ENCODE measurements around the gene PATL2.
"Not testable (repeated sequence)": the region's sequence is repeated elsewhere in the genome, so short reads cannot be mapped to it uniquely, and the experiment has no call there.

PATL2 gene

DNA sequence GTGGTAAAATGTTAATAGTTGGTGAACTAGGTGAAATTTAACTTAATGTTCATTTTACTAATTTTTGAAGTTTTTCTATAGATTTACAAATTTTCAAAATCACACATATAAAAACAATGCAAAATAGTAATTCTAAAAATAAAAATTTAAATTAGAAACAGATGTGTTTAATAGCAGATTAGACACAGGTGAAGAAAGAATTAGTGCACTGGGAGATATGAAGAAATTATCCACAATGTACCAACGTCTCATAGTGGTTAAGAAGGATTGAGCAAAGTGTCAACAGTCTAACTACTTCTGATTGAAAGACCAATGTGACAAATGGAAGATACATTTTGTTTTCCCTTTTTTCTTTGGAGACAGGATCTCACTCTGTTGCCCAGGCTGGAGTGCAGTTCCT lies 74.1 kb downstream of the PATL2 start:
- DNase-seq, result no peak

DNA sequence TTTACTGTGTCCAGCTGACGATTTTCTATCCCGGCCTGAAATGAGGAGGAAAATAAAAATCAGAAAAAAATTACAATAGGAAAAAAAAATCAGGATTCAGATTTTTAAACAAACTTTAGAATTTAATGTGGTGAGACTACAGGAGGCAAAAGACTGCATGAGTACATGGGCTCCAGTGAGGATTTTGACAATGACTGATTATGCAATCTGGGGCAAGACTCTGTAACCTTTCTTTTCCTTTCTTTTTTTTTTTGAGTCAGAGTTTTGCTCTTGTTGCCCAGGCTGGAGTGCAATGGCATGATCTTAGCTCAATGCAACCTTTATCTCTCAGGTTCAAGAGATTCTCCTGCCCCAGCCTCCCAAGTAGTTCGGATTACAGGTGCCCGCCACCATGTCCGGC lies 77.5 kb downstream of the PATL2 start:
- no peak for DNase-seq

DNA sequence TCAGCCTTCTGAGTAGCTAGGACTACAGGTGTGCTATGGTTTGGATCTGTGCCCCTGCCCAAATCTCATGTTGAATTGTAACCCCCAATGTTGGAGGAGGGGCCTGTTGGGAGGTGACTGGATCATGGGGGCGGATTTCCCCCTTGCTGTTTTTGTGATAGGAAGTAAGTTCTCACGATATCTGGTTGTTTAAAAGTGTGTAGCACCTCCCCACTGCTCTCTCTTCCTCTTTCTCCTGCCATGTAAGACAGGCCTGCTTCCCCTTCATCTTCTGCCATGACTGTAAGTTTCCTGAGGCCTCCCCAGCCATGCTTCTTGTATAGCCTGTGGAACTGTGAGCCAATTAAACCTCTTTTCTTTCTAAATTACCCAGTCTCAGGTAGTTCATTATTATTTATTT lies 85.8 kb downstream of the PATL2 start:
- DNase-seq, result not testable (repeated sequence)

DNA sequence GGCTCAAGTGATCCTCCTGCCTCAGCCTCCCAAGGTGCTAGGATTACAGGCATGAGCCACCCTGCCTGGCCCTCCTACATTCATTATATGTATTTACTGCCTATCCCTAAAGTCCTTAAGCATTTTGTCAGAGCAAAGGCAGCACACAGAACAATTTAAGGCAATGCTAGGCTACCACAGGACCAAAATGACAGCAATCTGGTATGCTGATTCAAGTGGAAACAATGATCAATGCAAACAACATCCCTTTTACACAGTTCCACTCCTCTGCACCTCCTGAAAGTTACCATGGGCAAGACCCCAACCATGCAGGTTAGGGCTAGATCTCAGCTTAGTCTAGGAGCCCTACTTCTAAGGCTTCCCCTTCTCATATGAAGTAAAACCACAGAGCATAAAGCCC lies 87.9 kb downstream of the PATL2 start:
- DNase-seq, result no peak

DNA sequence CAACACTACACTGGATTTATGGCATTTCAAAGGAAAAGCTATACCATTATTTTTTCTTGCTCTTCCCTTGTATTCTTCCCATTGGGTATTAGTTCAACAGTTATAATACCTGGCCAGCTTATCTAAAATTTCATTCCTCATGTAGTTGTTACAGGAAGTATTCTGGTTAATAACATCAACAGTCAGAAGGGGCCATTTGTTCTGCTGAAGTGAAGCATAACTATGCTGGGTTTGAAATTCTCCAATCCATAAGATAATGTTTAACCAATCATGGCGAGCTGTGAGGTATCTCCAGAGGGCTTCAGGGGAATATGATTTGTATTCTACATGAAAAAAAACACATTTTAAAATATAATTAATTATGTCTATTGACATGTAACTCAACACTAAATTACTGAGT lies 91.0 kb downstream of the PATL2 start:
- no peak for DNase-seq

DNA sequence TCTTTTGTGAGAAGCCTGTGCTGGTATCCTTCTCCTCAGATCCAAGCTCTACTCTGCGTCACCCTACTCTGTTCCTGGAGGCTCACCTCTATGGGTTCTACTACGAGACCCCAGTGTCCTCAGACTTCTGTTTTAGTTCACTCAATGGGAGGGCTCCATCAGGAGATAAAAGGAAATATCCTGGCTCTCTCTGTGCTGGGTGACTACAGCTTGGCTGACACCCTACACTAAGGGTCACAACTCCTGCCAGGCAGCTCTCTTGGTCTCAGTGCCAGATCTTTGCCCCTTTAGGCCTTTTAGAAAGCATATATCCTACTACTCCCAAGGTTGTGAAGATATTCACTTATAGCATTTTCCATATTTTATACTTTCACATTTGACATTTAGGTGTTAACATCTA lies 94.1 kb downstream of the PATL2 start:
- DNase-seq, result no peak
